Liver (tissue), 9 donors: ENCODE measurements around the gene TCF7L2. TPM values are rescaled to one million over a fixed set of nuclear protein-coding genes. Genes with fewer than 3 reads are reported as not detected.

ENCODE experiments used
- DNase-seq: peaks from one replicate; pipeline ENCODE4 v3.0.0-alpha.2; 2017; ENCODE audit warnings: low spot score
- H3K27ac ChIP-seq, 2 donors: one replicate each; pipeline ENCODE4 v1.7.0; 2013; ENCODE audit warnings: inconsistent platforms in 2 of 2, low read length in 2 of 2, control low read depth in 1 of 2, low read depth in 1 of 2, mild to moderate bottlenecking in 1 of 2
- H3K27me3 ChIP-seq, 4 donors: one replicate each; pipeline versions ENCODE4 v1.6.1 to v1.7.0; 2013; ENCODE audit warnings: low read length in 3 of 4, inconsistent platforms in 1 of 4, mild to moderate bottlenecking in 1 of 4, moderate library complexity in 1 of 4; ENCODE audit not compliant: control insufficient read depth in 4 of 4, insufficient read depth in 4 of 4
- H3K36me3 ChIP-seq, 4 donors: one replicate each; pipeline versions ENCODE4 v1.6.1 to v1.7.0; 2013; ENCODE audit warnings: low read length in 3 of 4, mild to moderate bottlenecking in 3 of 4, low read depth in 1 of 4, moderate library complexity in 1 of 4; ENCODE audit not compliant: control insufficient read depth in 4 of 4, insufficient read depth in 3 of 4
- H3K4me1 ChIP-seq, 4 donors: one replicate each; pipeline versions ENCODE4 v1.6.1 to v1.7.0; 2013; ENCODE audit warnings: low read length in 3 of 4, mild to moderate bottlenecking in 3 of 4, moderate library complexity in 1 of 4; ENCODE audit not compliant: control insufficient read depth in 4 of 4, insufficient read depth in 4 of 4
- H3K4me3 ChIP-seq, 3 donors: one replicate each; pipeline versions ENCODE4 v1.6.1 to v1.7.0; 2013; ENCODE audit warnings: low read length in 3 of 3, control low read depth in 1 of 3, low read depth in 1 of 3, mild to moderate bottlenecking in 1 of 3
- H3K9ac ChIP-seq, 2 donors: one replicate each; pipeline ENCODE4 v1.7.0; 2013; ENCODE audit warnings: low read length in 2 of 2, mild to moderate bottlenecking in 2 of 2, moderate library complexity in 2 of 2, control low read depth in 1 of 2, low read depth in 1 of 2
- H3K9me3 ChIP-seq, 4 donors: one replicate each; pipeline versions ENCODE4 v1.6.1 to v1.7.0; 2013; ENCODE audit warnings: low read length in 3 of 4; ENCODE audit not compliant: control insufficient read depth in 4 of 4
- EGR1 ChIP-seq, 2 donors: IDR thresholded peaks; 2 replicates each; pipeline ENCODE4 v1.6.1; 2016 to 2018; ENCODE audit warnings: antibody characterized with exemption in 2 of 2, low read depth in 2 of 2
- FOXA1 ChIP-seq: IDR thresholded peaks from 2 replicates; pipeline ENCODE4 v1.6.1; 2016; ENCODE audit warnings: antibody characterized with exemption
- FOXA2 ChIP-seq: IDR thresholded peaks from 2 replicates; pipeline ENCODE4 v1.6.1; 2016; ENCODE audit warnings: antibody characterized with exemption
- GABPA ChIP-seq, 2 donors: IDR thresholded peaks in 1 of 2; conservative IDR thresholded peaks in 1 of 2; 2 replicates each; pipeline ENCODE4 v1.6.1; 2016; ENCODE audit warnings: antibody characterized with exemption in 2 of 2, mild to moderate bottlenecking in 1 of 2, moderate library complexity in 1 of 2
- HNF4A ChIP-seq, 2 donors: conservative IDR thresholded peaks; 2 replicates each; pipeline ENCODE4 v1.6.1; 2016; ENCODE audit warnings: antibody characterized with exemption in 2 of 2, mild to moderate bottlenecking in 2 of 2
- HNF4G ChIP-seq: IDR thresholded peaks from 2 replicates; pipeline ENCODE4 v1.6.1; 2016; ENCODE audit warnings: antibody characterized with exemption
- JUND ChIP-seq, 2 donors: IDR thresholded peaks; 2 replicates each; pipeline ENCODE4 v1.6.1; 2016; ENCODE audit warnings: antibody characterized with exemption in 2 of 2
- NR2F2 ChIP-seq: IDR thresholded peaks from 2 replicates; pipeline ENCODE4 v1.6.1; 2016; ENCODE audit warnings: antibody characterized with exemption
- RAD21 ChIP-seq, 2 donors: IDR thresholded peaks; 2 replicates each; pipeline ENCODE4 v1.6.1; 2016; ENCODE audit warnings: antibody characterized with exemption in 2 of 2, mild to moderate bottlenecking in 2 of 2
- SP1 ChIP-seq: IDR thresholded peaks from 2 replicates; pipeline ENCODE4 v1.6.1; 2018; ENCODE audit warnings: antibody characterized with exemption, mild to moderate bottlenecking
- TAF1 ChIP-seq: conservative IDR thresholded peaks from 2 replicates; pipeline ENCODE4 v1.6.1; 2016; ENCODE audit warnings: antibody characterized with exemption, mild to moderate bottlenecking
- YY1 ChIP-seq: IDR thresholded peaks from 2 replicates; pipeline ENCODE4 v1.6.1; 2016; ENCODE audit warnings: antibody characterized with exemption, mild to moderate bottlenecking
- WGBS: extraction: QIAGEN DNeasy Blood & Tissue Kit; methylation state at CpG from one replicate; pipeline ENCODE4 v1.1.7; 2013; 5-methylcytosine and 5-hydroxymethylcytosine counted together
- polyA plus RNA-seq, 2 donors: library from polyadenylated mRNA; stranded (reverse) in 1 of 2; unstranded in 1 of 2; fragments of 200-250 nt in 1 of 2; fragments of >200 nt in 1 of 2; fragmentation: Nextera tagmentation in 1 of 2; extraction: Ambion mirVana in 1 of 2; gene quantifications; one replicate each; pipeline versions ENCODE4 v1.2.1 to v1.2.3, GENCODE V29; 2013 to 2015
- total RNA-seq, 2 donors: library from RNA; depleted of rRNA; stranded (reverse); fragments of >200 nt; gene quantifications; one replicate each; pipeline ENCODE4 v1.2.3, GENCODE V29; 2014
- TF ChIP-seq, protein P1 (sequence below): IDR thresholded peaks from 2 replicates; pipeline ENCODE4 v1.6.1; 2016; ENCODE audit warnings: antibody characterized with exemption, mild to moderate bottlenecking
- TF ChIP-seq, protein P2 (sequence below): IDR thresholded peaks from 2 replicates; pipeline ENCODE4 v1.6.1; 2016; ENCODE audit warnings: antibody characterized with exemption
- TF ChIP-seq, protein P3 (sequence below): IDR thresholded peaks from 2 replicates; pipeline ENCODE4 v1.6.1; 2016; ENCODE audit warnings: antibody characterized with exemption
- TF ChIP-seq, protein P4 (sequence below): fragments of 150-350 bp; IDR thresholded peaks from 2 replicates; pipeline ENCODE4 v1.5.1; 2017; ENCODE audit warnings: improper control_type of control experiment, low read depth, low read length; ENCODE audit not compliant: missing input control
- donor health status: healthy.
- donor health status: healthy.
- donor health status: healthy.
- donor health status: healthy.
- donor health status: healthy.

Gene TCF7L2
- total and polyA plus RNA-seq, 4 donors = 4.9 to 18.0 (median 8.3) TPM

DNA sequence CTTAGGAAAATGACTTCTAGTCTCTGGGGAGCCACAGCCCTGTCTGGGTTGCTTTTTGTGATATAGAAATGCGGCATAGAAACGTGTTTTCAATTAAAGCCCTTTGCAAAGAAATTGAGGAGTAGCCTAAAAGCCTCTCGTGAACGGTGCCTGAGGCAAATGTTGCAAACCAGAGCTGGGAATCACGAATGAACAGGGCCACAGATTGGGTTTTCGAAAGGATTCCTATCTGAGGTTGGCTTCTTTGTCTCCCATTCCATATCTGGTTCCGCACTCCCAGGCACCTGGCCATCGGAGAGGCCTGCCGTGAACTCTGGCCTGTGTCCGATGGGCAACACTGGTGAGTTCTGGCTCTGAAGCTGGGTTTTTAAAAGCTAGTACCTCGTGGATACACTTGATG, 221.6 kb downstream of the TCF7L2 start:
- H3K9me3 ChIP-seq = no peaks in the 10 kb centered on the region
- WGBS = 65% methylated on average over 11 of the region's 11 CpGs
- TF ChIP-seq, protein P1, sequence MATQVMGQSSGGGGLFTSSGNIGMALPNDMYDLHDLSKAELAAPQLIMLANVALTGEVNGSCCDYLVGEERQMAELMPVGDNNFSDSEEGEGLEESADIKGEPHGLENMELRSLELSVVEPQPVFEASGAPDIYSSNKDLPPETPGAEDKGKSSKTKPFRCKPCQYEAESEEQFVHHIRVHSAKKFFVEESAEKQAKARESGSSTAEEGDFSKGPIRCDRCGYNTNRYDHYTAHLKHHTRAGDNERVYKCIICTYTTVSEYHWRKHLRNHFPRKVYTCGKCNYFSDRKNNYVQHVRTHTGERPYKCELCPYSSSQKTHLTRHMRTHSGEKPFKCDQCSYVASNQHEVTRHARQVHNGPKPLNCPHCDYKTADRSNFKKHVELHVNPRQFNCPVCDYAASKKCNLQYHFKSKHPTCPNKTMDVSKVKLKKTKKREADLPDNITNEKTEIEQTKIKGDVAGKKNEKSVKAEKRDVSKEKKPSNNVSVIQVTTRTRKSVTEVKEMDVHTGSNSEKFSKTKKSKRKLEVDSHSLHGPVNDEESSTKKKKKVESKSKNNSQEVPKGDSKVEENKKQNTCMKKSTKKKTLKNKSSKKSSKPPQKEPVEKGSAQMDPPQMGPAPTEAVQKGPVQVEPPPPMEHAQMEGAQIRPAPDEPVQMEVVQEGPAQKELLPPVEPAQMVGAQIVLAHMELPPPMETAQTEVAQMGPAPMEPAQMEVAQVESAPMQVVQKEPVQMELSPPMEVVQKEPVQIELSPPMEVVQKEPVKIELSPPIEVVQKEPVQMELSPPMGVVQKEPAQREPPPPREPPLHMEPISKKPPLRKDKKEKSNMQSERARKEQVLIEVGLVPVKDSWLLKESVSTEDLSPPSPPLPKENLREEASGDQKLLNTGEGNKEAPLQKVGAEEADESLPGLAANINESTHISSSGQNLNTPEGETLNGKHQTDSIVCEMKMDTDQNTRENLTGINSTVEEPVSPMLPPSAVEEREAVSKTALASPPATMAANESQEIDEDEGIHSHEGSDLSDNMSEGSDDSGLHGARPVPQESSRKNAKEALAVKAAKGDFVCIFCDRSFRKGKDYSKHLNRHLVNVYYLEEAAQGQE = no peak
- TF ChIP-seq FOXA1 = no peak
- peak in 1 of 2 donors; percentile 37 for TF ChIP-seq HNF4A (conservative IDR thresholded peaks at IDR 0.05)
- H3K27me3 ChIP-seq = no peaks in the 10 kb centered on the region
- no peak overlapping the region for H3K4me3 ChIP-seq
- no peak overlapping the region for H3K9ac ChIP-seq
- H3K4me1 ChIP-seq = peaks cover 0 to 22% (median 8%) of the 10 kb centered on the region in 4 donors
- H3K27ac ChIP-seq = no peak overlapping the region
- no peak for DNase-seq
- peaks cover 0 to 7% (median 0%) of the 10 kb centered on the region in 4 donors for H3K36me3 ChIP-seq

DNA sequence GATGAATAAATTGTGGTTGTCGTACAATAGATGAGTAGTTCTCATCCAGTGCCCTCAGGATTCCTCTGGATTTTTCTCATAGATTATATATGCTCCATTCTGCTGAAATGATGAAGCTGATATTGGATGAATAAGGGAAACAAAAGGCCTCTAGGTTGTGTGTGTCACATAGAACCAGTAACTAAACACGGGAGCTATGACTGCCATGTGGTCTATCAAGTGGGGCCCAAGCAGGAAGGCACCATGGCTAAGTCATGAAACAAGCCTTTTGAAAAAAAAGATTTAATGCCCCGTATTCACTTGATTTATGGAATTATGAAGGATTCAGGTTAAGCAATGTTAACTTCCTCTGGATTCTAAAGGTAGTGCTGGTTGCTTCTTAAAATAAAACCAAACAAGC, 225.1 kb downstream of the TCF7L2 start:
- no peak overlapping the region for H3K27ac ChIP-seq
- peaks cover 0 to 8% (median 0%) of the 10 kb centered on the region in 4 donors for H3K4me1 ChIP-seq
- no peak for TF ChIP-seq HNF4G
- TF ChIP-seq, protein P2, sequence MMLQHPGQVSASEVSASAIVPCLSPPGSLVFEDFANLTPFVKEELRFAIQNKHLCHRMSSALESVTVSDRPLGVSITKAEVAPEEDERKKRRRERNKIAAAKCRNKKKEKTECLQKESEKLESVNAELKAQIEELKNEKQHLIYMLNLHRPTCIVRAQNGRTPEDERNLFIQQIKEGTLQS = no peak
- TF ChIP-seq EGR1 (IDR thresholded peaks at IDR 0.05; ENCODE audit: low read depth in 2 of 2) = no peak
- TF ChIP-seq GABPA (IDR thresholded peaks at IDR 0.05 in 1 of 2, conservative IDR thresholded peaks at IDR 0.05 in 1 of 2) = no peak
- no peak for DNase-seq
- no peaks in the 10 kb centered on the region for H3K36me3 ChIP-seq
- 92% methylated on average over 3 of the region's 3 CpGs for WGBS
- no peak overlapping the region for H3K9ac ChIP-seq
- no peaks in the 10 kb centered on the region for H3K27me3 ChIP-seq
- no peak overlapping the region for H3K4me3 ChIP-seq
- H3K9me3 ChIP-seq = no peaks in the 10 kb centered on the region

DNA sequence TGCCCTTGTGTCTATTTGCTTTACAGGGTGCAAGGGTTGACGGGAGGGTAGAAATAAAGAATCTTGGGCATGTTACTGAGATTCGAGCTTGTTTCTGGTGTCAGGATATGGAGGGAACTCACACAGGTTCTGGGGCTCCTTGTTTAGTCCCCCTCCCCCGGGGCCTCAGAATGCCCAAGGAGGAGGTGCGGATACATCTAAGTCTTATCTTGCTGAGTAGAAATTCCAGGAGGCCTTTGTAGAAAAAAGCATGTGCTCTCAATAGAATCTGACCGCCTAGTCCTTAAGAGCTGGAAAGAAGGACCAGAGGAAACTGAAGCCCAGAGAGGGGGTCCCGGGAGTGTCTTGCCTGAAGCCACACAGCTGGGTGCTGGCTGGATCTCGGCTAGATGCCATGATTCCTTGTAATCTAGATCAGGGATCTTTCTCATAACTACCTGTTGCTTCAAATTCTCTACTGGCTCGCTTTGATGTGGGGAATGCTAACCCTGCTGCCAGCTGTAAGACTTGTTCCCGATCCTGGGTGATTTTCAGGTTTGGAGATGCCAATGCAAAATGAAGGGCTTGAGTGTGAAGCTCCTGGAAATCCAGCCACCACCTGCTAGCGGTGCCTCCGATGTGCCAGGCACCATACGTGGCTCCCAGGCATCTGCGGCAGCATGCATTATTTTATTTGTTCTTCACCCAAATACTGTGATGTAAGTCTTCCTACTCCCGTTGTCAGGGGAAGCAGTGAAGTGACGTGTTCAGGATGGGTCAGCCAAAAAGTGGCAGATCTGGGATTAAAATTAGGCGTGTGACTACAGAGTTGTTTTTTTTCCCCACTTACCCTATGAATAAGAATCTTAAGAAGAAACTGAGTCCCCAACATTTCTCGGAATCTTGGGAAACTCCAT, 226.0 kb downstream of the TCF7L2 start:
- no peak overlapping the region for H3K9ac ChIP-seq
- H3K4me1 ChIP-seq = peaks cover 0 to 8% (median 0%) of the 10 kb centered on the region in 4 donors
- no peaks in the 10 kb centered on the region for H3K9me3 ChIP-seq
- WGBS = 91% methylated on average over 17 of the region's 17 CpGs
- no peak for DNase-seq
- H3K4me3 ChIP-seq = no peak overlapping the region
- TF ChIP-seq FOXA1 (no peak), HNF4A (conservative IDR thresholded peaks at IDR 0.05) (no peak), TAF1 (no peak), EGR1 (IDR thresholded peaks at IDR 0.05; ENCODE audit: low read depth in 2 of 2) (no peak), RAD21 (IDR thresholded peaks at IDR 0.05) (no peak), YY1 (no peak), FOXA2 (no peak), JUND (IDR thresholded peaks at IDR 0.05) (no peak), GABPA (IDR thresholded peaks at IDR 0.05 in 1 of 2, conservative IDR thresholded peaks at IDR 0.05 in 1 of 2) (no peak), NR2F2 (no peak), HNF4G (no peak), SP1 (no peak)
- TF ChIP-seq, protein P2 = no peak
- TF ChIP-seq, protein P3, sequence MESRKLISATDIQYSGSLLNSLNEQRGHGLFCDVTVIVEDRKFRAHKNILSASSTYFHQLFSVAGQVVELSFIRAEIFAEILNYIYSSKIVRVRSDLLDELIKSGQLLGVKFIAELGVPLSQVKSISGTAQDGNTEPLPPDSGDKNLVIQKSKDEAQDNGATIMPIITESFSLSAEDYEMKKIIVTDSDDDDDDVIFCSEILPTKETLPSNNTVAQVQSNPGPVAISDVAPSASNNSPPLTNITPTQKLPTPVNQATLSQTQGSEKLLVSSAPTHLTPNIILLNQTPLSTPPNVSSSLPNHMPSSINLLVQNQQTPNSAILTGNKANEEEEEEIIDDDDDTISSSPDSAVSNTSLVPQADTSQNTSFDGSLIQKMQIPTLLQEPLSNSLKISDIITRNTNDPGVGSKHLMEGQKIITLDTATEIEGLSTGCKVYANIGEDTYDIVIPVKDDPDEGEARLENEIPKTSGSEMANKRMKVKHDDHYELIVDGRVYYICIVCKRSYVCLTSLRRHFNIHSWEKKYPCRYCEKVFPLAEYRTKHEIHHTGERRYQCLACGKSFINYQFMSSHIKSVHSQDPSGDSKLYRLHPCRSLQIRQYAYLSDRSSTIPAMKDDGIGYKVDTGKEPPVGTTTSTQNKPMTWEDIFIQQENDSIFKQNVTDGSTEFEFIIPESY = no peak
- TF ChIP-seq, protein P4, sequence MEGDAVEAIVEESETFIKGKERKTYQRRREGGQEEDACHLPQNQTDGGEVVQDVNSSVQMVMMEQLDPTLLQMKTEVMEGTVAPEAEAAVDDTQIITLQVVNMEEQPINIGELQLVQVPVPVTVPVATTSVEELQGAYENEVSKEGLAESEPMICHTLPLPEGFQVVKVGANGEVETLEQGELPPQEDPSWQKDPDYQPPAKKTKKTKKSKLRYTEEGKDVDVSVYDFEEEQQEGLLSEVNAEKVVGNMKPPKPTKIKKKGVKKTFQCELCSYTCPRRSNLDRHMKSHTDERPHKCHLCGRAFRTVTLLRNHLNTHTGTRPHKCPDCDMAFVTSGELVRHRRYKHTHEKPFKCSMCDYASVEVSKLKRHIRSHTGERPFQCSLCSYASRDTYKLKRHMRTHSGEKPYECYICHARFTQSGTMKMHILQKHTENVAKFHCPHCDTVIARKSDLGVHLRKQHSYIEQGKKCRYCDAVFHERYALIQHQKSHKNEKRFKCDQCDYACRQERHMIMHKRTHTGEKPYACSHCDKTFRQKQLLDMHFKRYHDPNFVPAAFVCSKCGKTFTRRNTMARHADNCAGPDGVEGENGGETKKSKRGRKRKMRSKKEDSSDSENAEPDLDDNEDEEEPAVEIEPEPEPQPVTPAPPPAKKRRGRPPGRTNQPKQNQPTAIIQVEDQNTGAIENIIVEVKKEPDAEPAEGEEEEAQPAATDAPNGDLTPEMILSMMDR = no peak
- H3K36me3 ChIP-seq = no peaks in the 10 kb centered on the region
- H3K27ac ChIP-seq = no peak overlapping the region
- H3K27me3 ChIP-seq = no peaks in the 10 kb centered on the region
